A549 (cell line): ENCODE results near the gene FAF1. TPM values are rescaled to one million over a fixed set of nuclear protein-coding genes. Genes with fewer than 3 reads are reported as not detected.

Source experiments
- ATAC-seq, 2 experiments: fragments of 200-7000 bp in 1 of 2; fragments of >200 bp in 1 of 2; cut with Nextera tagmentation in 1 of 2; cut with Tn5 transposase in 1 of 2; 3 replicates each; pipeline versions ENCODE4 v1.8.0 to v1.9.1; 2018 to 2020; ENCODE audit warnings: mild to moderate bottlenecking in 1 of 2, moderate library complexity in 1 of 2
- CTCF ChIA-PET: fragments of 300-600 bp; sonication (Branson Sonifier 250); formaldehyde crosslinking; extraction: SDS; loops from one replicate; lab custom pipeline; 2021; ENCODE audit warnings: antibody characterized with exemption, inconsistent platforms; lab: Yijun Ruan, JAX
- POLR2A ChIA-PET: fragments of 350-600 bp; formaldehyde crosslinking; extraction: SDS; loops from one replicate; lab custom pipeline; 2021; ENCODE audit warnings: antibody characterized with exemption, inconsistent platforms; lab: Yijun Ruan, JAX
- DNase-seq, 2 experiments: peaks; one replicate each; pipeline versions ENCODE4 v3.0.0 to v3.0.0-alpha.2; 2011 to 2016; ENCODE audit warnings: low read depth in 1 of 2, low spot score in 1 of 2
- FAIRE-seq: peaks from 2 replicates; lab custom pipeline; 2011; peaks lifted over from hg19 to GRCh38; lab: Jason Lieb, UNC
- H3K27ac ChIP-seq, 2 experiments: fragments of >200 bp; sonication (Bioruptor Twin); formaldehyde crosslinking; 3 replicates each; pipeline ENCODE4 v1.5.1; 2016 to 2017
- H3K4me1 ChIP-seq: fragments of >200 bp; sonication (Bioruptor Twin); formaldehyde crosslinking; 3 replicates; pipeline ENCODE4 v1.6.1; 2016
- H3K4me2 ChIP-seq: fragments of >200 bp; sonication (Bioruptor Twin); formaldehyde crosslinking; 3 replicates; pipeline ENCODE4 v1.6.1; 2016
- H3K4me3 ChIP-seq: fragments of >200 bp; sonication (Bioruptor Twin); formaldehyde crosslinking; 3 replicates; pipeline ENCODE4 v1.5.1; 2016
- H3K9me3 ChIP-seq: fragments of >200 bp; sonication (Bioruptor Twin); formaldehyde crosslinking; 3 replicates; pipeline ENCODE4 v1.6.1; 2016
- ATOH8 ChIP-seq: fragments of 250-450 bp; sonication (Bioruptor Pico); IDR thresholded peaks from 2 replicates; pipeline ENCODE4 v1.5.0; 2020; ENCODE audit warnings: low read depth, mild to moderate bottlenecking, moderate library complexity
- BCL3 ChIP-seq: fragments of >200 bp; sonication (Bioruptor Twin); formaldehyde crosslinking; IDR thresholded peaks from 3 replicates; pipeline ENCODE4 v1.6.1; 2016
- BHLHE40 ChIP-seq: IDR thresholded peaks from 2 replicates; pipeline ENCODE4 v1.6.1; 2012; ENCODE audit warnings: low read depth, low read length, inconsistent platforms
- CBX2 ChIP-seq: fragments of 200-600 bp; sonication (generic); IDR thresholded peaks from 2 replicates; pipeline ENCODE4 v1.6.1; 2016; ENCODE audit warnings: low read depth, mild to moderate bottlenecking, borderline replicate concordance
- CBX8 ChIP-seq: fragments of 200-600 bp; sonication (generic); IDR thresholded peaks from 2 replicates; pipeline ENCODE4 v1.6.1; 2016
- CEBPB ChIP-seq, 2 experiments: fragments of >200 bp in 1 of 2; sonication (Bioruptor Twin) in 1 of 2; formaldehyde crosslinking in 1 of 2; IDR thresholded peaks; 2 replicates each; pipeline ENCODE4 v1.6.1; 2012 to 2016
- CHD4 ChIP-seq: fragments of 200-600 bp; sonication (generic); IDR thresholded peaks from 2 replicates; pipeline ENCODE4 v1.6.1; 2016; ENCODE audit warnings: antibody characterized with exemption, mild to moderate bottlenecking, borderline replicate concordance
- EHMT2 ChIP-seq: fragments of 200-600 bp; sonication (generic); IDR thresholded peaks from 2 replicates; pipeline ENCODE4 v1.6.1; 2016; ENCODE audit warnings: antibody characterized with exemption, low read depth, mild to moderate bottlenecking, moderate library complexity
- FOSB ChIP-seq: fragments of 250-450 bp; sonication (Bioruptor Pico); IDR thresholded peaks from 2 replicates; pipeline ENCODE4 v1.5.0; 2020; ENCODE audit warnings: mild to moderate bottlenecking, moderate library complexity
- FOSL2 ChIP-seq, 2 experiments: fragments of 450-650 bp in 1 of 2; fragments of >200 bp in 1 of 2; sonication (Bioruptor Twin) in 1 of 2; formaldehyde crosslinking; IDR thresholded peaks; 2 replicates each; pipeline versions ENCODE4 v1.5.0 to v1.6.1; 2016 to 2020; ENCODE audit warnings: mild to moderate bottlenecking in 1 of 2, moderate library complexity in 1 of 2
- FOXS1 ChIP-seq: fragments of 250-450 bp; sonication (Bioruptor Pico); IDR thresholded peaks from 2 replicates; pipeline ENCODE4 v1.5.0; 2020; ENCODE audit warnings: mild to moderate bottlenecking, moderate library complexity
- HDAC2 ChIP-seq: fragments of 200-600 bp; sonication (generic); IDR thresholded peaks from 2 replicates; pipeline ENCODE4 v1.6.1; 2016
- HOXA7 ChIP-seq: fragments of 250-450 bp; sonication (Bioruptor Pico); IDR thresholded peaks from 2 replicates; pipeline ENCODE4 v1.5.0; 2020; ENCODE audit warnings: mild to moderate bottlenecking, moderate library complexity
- JUN ChIP-seq, 2 experiments: fragments of >200 bp; sonication (Bioruptor Twin); formaldehyde crosslinking; IDR thresholded peaks; 2 replicates in 1 of 2; 3 replicates in 1 of 2; pipeline ENCODE4 v1.6.1; 2016 to 2017
- JUNB ChIP-seq: fragments of >200 bp; sonication (Bioruptor Twin); formaldehyde crosslinking; IDR thresholded peaks from 2 replicates; pipeline ENCODE4 v1.6.1; 2016
- KDM1A ChIP-seq: fragments of 200-600 bp; sonication (generic); IDR thresholded peaks from 2 replicates; pipeline ENCODE4 v1.6.1; 2016; ENCODE audit warnings: low read depth, mild to moderate bottlenecking
- MYC ChIP-seq: IDR thresholded peaks from 2 replicates; pipeline ENCODE4 v1.6.1; 2012; ENCODE audit warnings: mild to moderate bottlenecking, inconsistent platforms, low read length, improper control_type of control experiment, borderline replicate concordance
- NPAS2 ChIP-seq: fragments of 250-450 bp; sonication (Bioruptor Pico); IDR thresholded peaks from 2 replicates; pipeline ENCODE4 v1.8.0; 2022; ENCODE audit warnings: mild to moderate bottlenecking, moderate library complexity, borderline replicate concordance
- NR3C1 ChIP-seq: fragments of >200 bp; sonication (Bioruptor Twin); formaldehyde crosslinking; IDR thresholded peaks from 3 replicates; pipeline ENCODE4 v1.6.1; 2017
- PHF8 ChIP-seq: fragments of 200-600 bp; sonication (generic); IDR thresholded peaks from 2 replicates; pipeline ENCODE4 v1.6.1; 2016; ENCODE audit warnings: low read depth, mild to moderate bottlenecking, antibody characterized with exemption, moderate library complexity, borderline replicate concordance
- POLR2A ChIP-seq: IDR thresholded peaks from 2 replicates; pipeline ENCODE4 v1.6.1; 2012; ENCODE audit warnings: mild to moderate bottlenecking, low read length
- POLR2AphosphoS2 ChIP-seq: conservative IDR thresholded peaks from 2 replicates; pipeline ENCODE4 v1.6.1; 2012; ENCODE audit warnings: low read length, improper control_type of control experiment, inconsistent platforms
- RARB ChIP-seq: fragments of 250-450 bp; sonication (Bioruptor Pico); IDR thresholded peaks from 2 replicates; pipeline ENCODE4 v1.8.0; 2021; ENCODE audit warnings: mild to moderate bottlenecking, moderate library complexity
- RCOR1 ChIP-seq: fragments of 150-350 bp; IDR thresholded peaks from 2 replicates; pipeline ENCODE4 v1.6.1; 2014; ENCODE audit warnings: antibody characterized with exemption, low read length, low read depth
- RNF2 ChIP-seq: fragments of 200-600 bp; sonication (generic); IDR thresholded peaks from 2 replicates; pipeline ENCODE4 v1.6.1; 2016; ENCODE audit warnings: low read depth, mild to moderate bottlenecking, antibody characterized with exemption, moderate library complexity, borderline replicate concordance
- SREBF2 ChIP-seq: fragments of 450-650 bp; IDR thresholded peaks from 2 replicates; pipeline ENCODE4 v1.6.1; 2014; ENCODE audit warnings: mild to moderate bottlenecking, moderate library complexity
- TFCP2L1 ChIP-seq: fragments of 250-450 bp; sonication (Bioruptor Pico); IDR thresholded peaks from 2 replicates; pipeline ENCODE4 v1.5.0; 2021; ENCODE audit warnings: mild to moderate bottlenecking
- TP53 ChIP-seq: fragments of 250-450 bp; sonication (Bioruptor Pico); IDR thresholded peaks from 2 replicates; pipeline ENCODE4 v1.5.0; 2021; ENCODE audit warnings: mild to moderate bottlenecking, moderate library complexity
- ZSCAN20 ChIP-seq: fragments of 250-450 bp; sonication (Bioruptor Pico); IDR thresholded peaks from 2 replicates; pipeline ENCODE4 v1.8.0; 2022; ENCODE audit warnings: mild to moderate bottlenecking, moderate library complexity
- WGBS: methylation state at CpG from one replicate; pipeline ENCODE4 v1.1.6; 2017; ENCODE audit errors: missing lambda C conversion rate; 5-methylcytosine and 5-hydroxymethylcytosine counted together
- polyA plus RNA-seq, 4 experiments: library from polyadenylated mRNA; depleted of rRNA in 3 of 4; stranded (reverse); fragments of >200 nt; fragmentation: RNase III in 1 of 4; extraction: RNeasy Plus Mini Kit Qiagen cat#74134 plus additional on column Dnase treatment in 1 of 4; gene quantifications; 2 replicates in 3 of 4; 3 replicates in 1 of 4; pipeline ENCODE4 v1.2.3, GENCODE V29; 2011 to 2017
- TF ChIP-seq, protein P1 (sequence below): IDR thresholded peaks from 2 replicates; pipeline ENCODE4 v1.6.1; 2012; ENCODE audit warnings: low read depth, borderline replicate concordance

The FAF1 gene
- polyA plus RNA-seq, 2 of the 4 experiments (the other 2 are of a cell fraction) = 31.7 to 46.2 TPM

- TF ChIP-seq RNF2 (no peak), CHD4 (no peak), ATOH8 (CRISPR knock-in tag) (no peak), JUNB (no peak), RARB (no peak), HDAC2 (no peak), ZSCAN20 (CRISPR knock-in tag) (no peak), BHLHE40 (no peak), EHMT2 (no peak)
- TF ChIP-seq, protein P1, sequence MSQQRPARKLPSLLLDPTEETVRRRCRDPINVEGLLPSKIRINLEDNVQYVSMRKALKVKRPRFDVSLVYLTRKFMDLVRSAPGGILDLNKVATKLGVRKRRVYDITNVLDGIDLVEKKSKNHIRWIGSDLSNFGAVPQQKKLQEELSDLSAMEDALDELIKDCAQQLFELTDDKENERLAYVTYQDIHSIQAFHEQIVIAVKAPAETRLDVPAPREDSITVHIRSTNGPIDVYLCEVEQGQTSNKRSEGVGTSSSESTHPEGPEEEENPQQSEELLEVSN = no peak
Measured at GRCh38 chr1:50418600-50419109, 541.4 kb downstream of the FAF1 start (continued).

- ATAC-seq (no peak), FAIRE-seq (no peak), DNase-seq (no peak)
- WGBS = 92% methylated on average over 18 of the region's 20 CpGs
- POLR2A ChIA-PET = no interaction called here
- H3K4me3 ChIP-seq = no peak overlapping the region
- no peak overlapping the region for H3K4me2 ChIP-seq
- no peaks in the 10 kb centered on the region for H3K4me1 ChIP-seq
- no peak for TF ChIP-seq RNF2
- no peak for TF ChIP-seq POLR2AphosphoS2
- no peak for TF ChIP-seq TFCP2L1
- TF ChIP-seq FOXS1 (CRISPR knock-in tag) = no peak
- TF ChIP-seq JUN (IDR thresholded peaks at IDR 0.05) = no peak
- TF ChIP-seq FOSB (CRISPR knock-in tag) = no peak
- no peak for TF ChIP-seq KDM1A
- no peak for TF ChIP-seq NPAS2
- no peak for TF ChIP-seq POLR2A
- TF ChIP-seq RCOR1 = no peak
- TF ChIP-seq, all 56 proteins: peak for 0
- CTCF ChIA-PET = no interaction called here
- H3K27ac ChIP-seq = no peak overlapping the region
- no peaks in the 10 kb centered on the region for H3K9me3 ChIP-seq
Measured at GRCh38 chr1:50417946-50418599, 542.0 kb downstream of the FAF1 start.

GRCh38 chr1:50417507-50417906 lies 542.6 kb downstream of the FAF1 start:
- ChIA-PET POLR2A (no interaction called here), CTCF (no interaction called here)
- Histone ChIP-seq H3K4me1 (no peaks in the 10 kb centered on the region), H3K9me3 (no peaks in the 10 kb centered on the region), H3K4me3 (no peak overlapping the region), H3K27ac (no peak overlapping the region), H3K4me2 (no peak overlapping the region)
- DNase-seq = no peak
- no peak for ATAC-seq
- FAIRE-seq = no peak
- TF ChIP-seq CBX8 (no peak), JUNB (no peak), RARB (no peak), NR3C1 (no peak), ATOH8 (CRISPR knock-in tag) (no peak), HOXA7 (CRISPR knock-in tag) (no peak), CEBPB (IDR thresholded peaks at IDR 0.05) (no peak), BHLHE40 (no peak), SREBF2 (no peak), PHF8 (no peak), CBX2 (no peak), POLR2A (no peak), TP53 (CRISPR knock-in tag) (no peak), BCL3 (no peak), HDAC2 (no peak), FOSL2 (IDR thresholded peaks at IDR 0.05) (no peak), FOSL2 (CRISPR knock-in tag; IDR thresholded peaks at IDR 0.05) (no peak), RNF2 (no peak), MYC (no peak)
- 80% methylated on average over 20 of the region's 23 CpGs for WGBS
